Gastroesophageal sphincter (tissue), 4 donors: ENCODE measurements around the gene MYBBP1A. TPM values are rescaled to one million over a fixed set of nuclear protein-coding genes. Genes with fewer than 3 reads are reported as not detected.

Source experiments
- ATAC-seq: fragments of 150-250 bp; one replicate; pipeline ENCODE4 v1.9.1; 2016; ENCODE audit warnings: mild to moderate bottlenecking, moderate library complexity
- H3K27ac ChIP-seq, 4 donors: fragments of 200-600 bp; sonication (generic) in 3 of 4; 1 replicate in 3 of 4; 2 replicates in 1 of 4; pipeline ENCODE4 v1.5.1; 2016 to 2019
- H3K27me3 ChIP-seq: fragments of 200-600 bp; sonication (generic); one replicate; pipeline ENCODE4 v1.5.1; 2019
- H3K36me3 ChIP-seq, 2 donors: fragments of 200-600 bp; sonication (generic); one replicate each; pipeline ENCODE4 v1.5.1; 2019; ENCODE audit warnings: control low read depth in 1 of 2
- H3K4me1 ChIP-seq, 3 donors: fragments of 200-600 bp; sonication (generic); 1 replicate in 2 of 3; 2 replicates in 1 of 3; pipeline ENCODE4 v1.5.1; 2016 to 2019; ENCODE audit warnings: control low read depth in 2 of 3
- H3K4me3 ChIP-seq, 2 donors: fragments of 200-600 bp; sonication (generic); one replicate each; pipeline ENCODE4 v1.5.1; 2019; ENCODE audit warnings: mild to moderate bottlenecking in 1 of 2, moderate library complexity in 1 of 2
- H3K9me3 ChIP-seq, 3 donors: fragments of 200-600 bp; sonication (generic); one replicate each; pipeline ENCODE4 v1.5.1; 2017 to 2019; ENCODE audit warnings: control low read depth in 2 of 3
- EP300 ChIP-seq: sonication (generic); formaldehyde crosslinking; IDR thresholded peaks from one replicate; pipeline ENCODE4 v1.6.1; 2017; ENCODE audit warnings: antibody characterized with exemption, mild to moderate bottlenecking
- POLR2A ChIP-seq, 2 donors: fragments of 450-650 bp; IDR thresholded peaks; one replicate each; pipeline ENCODE4 v1.6.1; 2017; ENCODE audit warnings: antibody characterized with exemption in 2 of 2, mild to moderate bottlenecking in 2 of 2, moderate library complexity in 1 of 2
- POLR2AphosphoS5 ChIP-seq: sonication (generic); formaldehyde crosslinking; IDR thresholded peaks from one replicate; pipeline ENCODE4 v1.6.1; 2017; ENCODE audit warnings: antibody characterized with exemption
- WGBS, 2 donors: methylation state at CpG; one replicate each; pipeline ENCODE4 v1.1.5; 2018; ENCODE audit warnings: low coverage in 1 of 2; 5-methylcytosine and 5-hydroxymethylcytosine counted together
- total RNA-seq, 4 donors: library from RNA; depleted of rRNA; stranded (reverse); fragments of >200 nt; gene quantifications; one replicate each; pipeline ENCODE4 v1.1.0, GENCODE V29; 2016
- TF ChIP-seq, protein P1 (sequence below), 4 experiments: fragments of 200-600 bp in 2 of 4; fragments of 450-650 bp in 2 of 4; sonication (generic) in 1 of 4; IDR thresholded peaks; one replicate each; pipeline ENCODE4 v1.5.1; 2017 to 2019; ENCODE audit warnings: antibody characterized with exemption in 4 of 4, mild to moderate bottlenecking in 2 of 4, moderate library complexity in 2 of 4

Gene MYBBP1A
- total RNA-seq, 4 donors from 2014 or later, result 19.1 to 46.4 (median 40.9) TPM

DNA sequence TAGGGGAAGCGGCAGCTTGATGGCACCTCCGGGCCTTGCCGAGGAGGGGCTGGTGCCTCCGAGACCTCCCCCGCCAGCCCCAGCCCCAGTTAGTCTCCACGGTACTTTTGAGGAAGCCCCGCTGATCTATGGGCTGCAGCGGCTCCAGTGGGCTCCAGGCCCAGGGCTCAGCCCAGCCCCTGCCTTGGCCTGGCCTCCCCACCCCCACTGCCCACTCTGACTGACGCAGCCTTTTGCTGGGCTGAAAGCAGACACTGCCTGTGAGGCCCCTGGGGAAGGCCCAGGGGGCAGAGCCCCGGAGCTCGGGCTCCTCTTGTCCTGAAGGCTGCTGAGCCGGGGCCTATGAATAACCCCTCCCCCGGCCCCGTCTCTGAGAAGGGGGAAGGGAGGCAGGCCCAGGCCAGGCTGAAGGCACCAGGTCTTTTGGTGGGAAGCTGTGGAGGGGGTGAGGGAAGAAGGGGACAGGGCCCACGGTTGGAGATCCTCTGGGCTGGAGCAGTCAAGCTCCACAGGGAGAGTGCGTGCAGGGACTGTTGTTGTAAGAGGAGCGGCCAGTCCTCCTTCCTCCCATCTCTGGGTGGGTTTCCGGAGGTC is 21.6 kb upstream of the MYBBP1A start:
- no peak for TF ChIP-seq POLR2A (IDR thresholded peaks at IDR 0.05)
- no peak for TF ChIP-seq EP300
- TF ChIP-seq, protein P1, sequence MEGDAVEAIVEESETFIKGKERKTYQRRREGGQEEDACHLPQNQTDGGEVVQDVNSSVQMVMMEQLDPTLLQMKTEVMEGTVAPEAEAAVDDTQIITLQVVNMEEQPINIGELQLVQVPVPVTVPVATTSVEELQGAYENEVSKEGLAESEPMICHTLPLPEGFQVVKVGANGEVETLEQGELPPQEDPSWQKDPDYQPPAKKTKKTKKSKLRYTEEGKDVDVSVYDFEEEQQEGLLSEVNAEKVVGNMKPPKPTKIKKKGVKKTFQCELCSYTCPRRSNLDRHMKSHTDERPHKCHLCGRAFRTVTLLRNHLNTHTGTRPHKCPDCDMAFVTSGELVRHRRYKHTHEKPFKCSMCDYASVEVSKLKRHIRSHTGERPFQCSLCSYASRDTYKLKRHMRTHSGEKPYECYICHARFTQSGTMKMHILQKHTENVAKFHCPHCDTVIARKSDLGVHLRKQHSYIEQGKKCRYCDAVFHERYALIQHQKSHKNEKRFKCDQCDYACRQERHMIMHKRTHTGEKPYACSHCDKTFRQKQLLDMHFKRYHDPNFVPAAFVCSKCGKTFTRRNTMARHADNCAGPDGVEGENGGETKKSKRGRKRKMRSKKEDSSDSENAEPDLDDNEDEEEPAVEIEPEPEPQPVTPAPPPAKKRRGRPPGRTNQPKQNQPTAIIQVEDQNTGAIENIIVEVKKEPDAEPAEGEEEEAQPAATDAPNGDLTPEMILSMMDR (IDR thresholded peaks at IDR 0.05), result no peak
- TF ChIP-seq POLR2AphosphoS5, result no peak
- no peak overlapping the region for H3K4me3 ChIP-seq
- no peaks in the 10 kb centered on the region for H3K9me3 ChIP-seq
- no peaks in the 10 kb centered on the region for H3K36me3 ChIP-seq
- peak; percentile 36 for ATAC-seq
- no peak overlapping the region for H3K27ac ChIP-seq
- no CpG with 5 or more reads among the region's 18 CpGs for WGBS, 2 donors
- peaks cover 22% of the 10 kb centered on the region for H3K27me3 ChIP-seq
- H3K4me1 ChIP-seq, result no peaks in the 10 kb centered on the region

DNA sequence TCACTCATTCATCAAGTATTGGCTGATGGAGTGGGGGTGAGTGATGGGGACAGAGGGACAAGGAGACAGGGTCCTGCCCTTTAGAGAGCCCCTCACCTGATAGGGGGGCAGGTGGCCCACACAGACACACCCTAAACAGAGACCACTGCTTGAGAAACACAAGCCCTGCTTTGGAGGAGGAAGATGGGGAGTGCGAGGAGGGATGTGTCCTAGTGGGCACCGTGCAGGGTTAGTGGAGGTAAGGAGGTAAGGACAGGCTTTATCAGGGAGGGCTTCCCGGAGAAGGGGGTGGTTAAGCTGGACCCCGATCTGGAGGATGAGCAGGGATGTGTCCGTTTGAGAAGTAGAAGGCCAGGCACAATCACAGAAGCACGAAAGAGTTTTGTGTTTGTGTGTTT is 21.0 kb upstream of the MYBBP1A start:
- no peak for ATAC-seq
- Histone ChIP-seq H3K4me3 (no peak overlapping the region), H3K9me3 (no peaks in the 10 kb centered on the region), H3K4me1 (no peaks in the 10 kb centered on the region), H3K27ac (no peak overlapping the region), H3K36me3 (no peaks in the 10 kb centered on the region), H3K27me3 (peaks cover 16% of the 10 kb centered on the region)
- TF ChIP-seq, protein P1 (IDR thresholded peaks at IDR 0.05), result no peak
- WGBS, 2 donors, result 65 to 74% methylated on average over 2 to 6 of the region's 6 CpGs

DNA sequence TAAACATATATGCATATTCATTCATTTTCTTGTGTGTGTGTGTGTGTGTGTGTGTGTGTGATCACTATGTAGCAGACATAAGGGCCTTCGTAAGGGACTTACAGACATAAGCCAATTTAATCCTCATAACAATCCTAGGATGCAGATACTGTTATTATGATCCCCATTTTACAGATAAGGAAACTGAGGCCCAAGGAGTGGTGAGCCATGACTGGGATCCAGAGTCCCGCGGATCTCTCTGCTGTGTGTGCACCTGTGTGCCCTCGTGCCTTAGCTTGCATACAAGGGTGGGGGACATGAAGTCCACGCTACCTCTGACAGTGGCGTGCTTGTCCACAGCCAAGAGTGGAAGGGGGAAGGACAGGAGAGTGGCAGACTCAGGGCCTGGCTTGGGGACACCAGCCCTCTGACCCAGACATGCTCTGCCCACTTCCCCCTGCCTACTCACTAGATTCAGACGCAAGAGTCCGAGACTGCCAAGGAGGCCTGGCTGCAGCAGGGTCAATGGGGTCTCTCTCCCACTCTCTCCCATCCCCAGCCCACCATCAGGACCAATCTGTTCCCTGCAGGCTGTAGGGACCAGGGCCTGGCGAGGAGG is 19.4 kb upstream of the MYBBP1A start:
- no peak for ATAC-seq
- TF ChIP-seq POLR2AphosphoS5 (no peak), POLR2A (IDR thresholded peaks at IDR 0.05) (no peak), EP300 (no peak)
- TF ChIP-seq, protein P1 (IDR thresholded peaks at IDR 0.05), result no peak
- Histone ChIP-seq H3K4me3 (no peak overlapping the region), H3K27ac (no peak overlapping the region), H3K36me3 (no peaks in the 10 kb centered on the region), H3K9me3 (no peaks in the 10 kb centered on the region), H3K4me1 (no peaks in the 10 kb centered on the region), H3K27me3 (peaks cover 6% of the 10 kb centered on the region)
- 86 to 100% methylated on average over 1 of the region's 9 CpGs for WGBS, 2 donors

DNA sequence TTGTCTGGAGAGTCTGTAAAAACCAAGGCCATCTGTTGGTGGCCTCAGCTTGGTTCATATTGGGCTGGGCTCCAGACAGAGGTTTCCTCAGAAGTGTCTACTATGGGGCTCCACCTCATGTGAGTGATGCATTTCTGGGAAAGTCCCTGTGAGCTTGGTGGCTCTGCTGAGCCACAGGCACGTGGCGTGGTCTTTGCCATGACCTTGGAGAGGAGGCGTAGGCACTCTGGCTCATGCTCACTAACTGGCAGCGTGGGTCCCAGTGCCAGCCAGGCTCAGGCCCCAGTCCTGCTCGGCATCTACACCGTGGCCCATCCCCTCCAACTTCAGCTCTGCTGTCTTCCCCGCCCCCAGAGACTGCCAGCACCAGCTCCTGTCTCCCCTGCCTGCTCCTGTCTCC is 18.5 kb upstream of the MYBBP1A start:
- WGBS, 2 donors, result 71% methylated on average over 4 of the region's 7 CpGs; no CpG with 5 or more reads in 1 of the 2 donors
- H3K27me3 ChIP-seq, result peaks cover 6% of the 10 kb centered on the region
- H3K4me1 ChIP-seq, result no peaks in the 10 kb centered on the region
- H3K4me3 ChIP-seq, result no peak overlapping the region
- no peaks in the 10 kb centered on the region for H3K9me3 ChIP-seq
- H3K36me3 ChIP-seq, result no peaks in the 10 kb centered on the region
- no peak overlapping the region for H3K27ac ChIP-seq
- TF ChIP-seq POLR2A (IDR thresholded peaks at IDR 0.05), result no peak
- no peak for TF ChIP-seq EP300
- no peak for TF ChIP-seq POLR2AphosphoS5
- TF ChIP-seq, protein P1 (IDR thresholded peaks at IDR 0.05), result no peak
- ATAC-seq, result no peak

DNA sequence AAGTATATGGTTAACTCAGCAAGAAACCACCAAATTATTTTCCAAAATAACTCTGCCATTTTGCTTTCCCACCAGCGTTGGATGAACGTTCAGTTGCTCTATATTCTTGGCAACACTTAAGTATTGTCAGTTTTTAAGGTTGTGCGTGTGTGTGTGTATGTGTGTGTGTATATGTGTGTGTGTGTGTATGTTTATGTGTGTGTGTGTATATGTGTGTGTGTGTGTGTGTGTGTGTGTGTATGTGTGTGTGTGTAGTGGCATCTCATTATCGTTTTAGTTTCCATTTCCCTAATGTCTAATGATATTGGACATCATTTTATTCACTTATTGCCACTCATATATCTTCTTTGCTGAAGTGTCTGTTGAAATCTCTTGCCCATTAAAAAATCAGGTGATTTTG is 17.9 kb upstream of the MYBBP1A start:
- H3K9me3 ChIP-seq, result no peaks in the 10 kb centered on the region
- TF ChIP-seq, protein P1 (IDR thresholded peaks at IDR 0.05), result no peak
- TF ChIP-seq EP300, result no peak
- TF ChIP-seq POLR2AphosphoS5, result no peak
- no peak for TF ChIP-seq POLR2A (IDR thresholded peaks at IDR 0.05)
- H3K27me3 ChIP-seq, result peaks cover 6% of the 10 kb centered on the region
- no peak overlapping the region for H3K4me3 ChIP-seq
- H3K36me3 ChIP-seq, result no peaks in the 10 kb centered on the region
- no peaks in the 10 kb centered on the region for H3K4me1 ChIP-seq
- WGBS, 2 donors, result 54 to 60% methylated on average over 3 of the region's 4 CpGs
- no peak overlapping the region for H3K27ac ChIP-seq
- ATAC-seq, result no peak
